Body of pancreas (tissue), 4 donors: ENCODE data around the gene PNKD. TPM values are rescaled to one million over a fixed set of nuclear protein-coding genes. Genes with fewer than 3 reads are reported as not detected.

ENCODE experiments used
- ATAC-seq: fragments of 150-250 bp; one replicate; pipeline ENCODE4 v1.9.1; 2016
- DNase-seq, 4 donors: peaks; one replicate each; pipeline ENCODE4 v3.0.0-alpha.2; 2019
- H3K27ac ChIP-seq, 4 donors: fragments of 200-600 bp; sonication (generic); 1 replicate in 3 of 4; 2 replicates in 1 of 4; pipeline versions ENCODE4 v1.5.1 to v1.6.1; 2016 to 2019; ENCODE audit warnings: mild to moderate bottlenecking in 1 of 4, mixed read lengths in 1 of 4, moderate library complexity in 1 of 4
- H3K27me3 ChIP-seq, 2 donors: fragments of 200-600 bp; sonication (generic); one replicate each; pipeline ENCODE4 v1.6.0; 2016; ENCODE audit warnings: mild to moderate bottlenecking in 1 of 2
- H3K36me3 ChIP-seq, 2 donors: fragments of 200-600 bp; sonication (generic); replicated peaks in 1 of 2; 2 replicates each; pipeline ENCODE4 v1.5.1; 2016; ENCODE audit warnings: low read depth in 2 of 2; ENCODE audit not compliant: insufficient read depth in 1 of 2
- H3K4me1 ChIP-seq: fragments of 200-600 bp; sonication (generic); one replicate; pipeline ENCODE4 v1.6.0; 2016
- H3K4me3 ChIP-seq, 2 donors: fragments of 200-600 bp; sonication (generic); 1 replicate in 1 of 2; 2 replicates in 1 of 2; pipeline ENCODE4 v1.5.1; 2016 to 2019
- H3K9me3 ChIP-seq, 3 donors: fragments of 200-600 bp; sonication (generic); 1 replicate in 2 of 3; 2 replicates in 1 of 3; pipeline ENCODE4 v1.5.1; 2016
- POLR2A ChIP-seq, 3 donors: fragments of 450-650 bp; IDR thresholded peaks; one replicate each; pipeline ENCODE4 v1.6.1; 2016; ENCODE audit warnings: antibody characterized with exemption in 3 of 3, mild to moderate bottlenecking in 2 of 3
- WGBS, 2 donors: methylation state at CpG; one replicate each; pipeline ENCODE4 v1.1.5; 2017; 5-methylcytosine and 5-hydroxymethylcytosine counted together
- intact Hi-C: fragments of 100-400 bp; cut with DNase I; formaldehyde crosslinking; loops from one replicate; pipeline ENCODE4 v1.15.1; 2023
- total RNA-seq, 2 donors: library from RNA; depleted of rRNA; stranded (reverse); fragments of >200 nt; gene quantifications; one replicate each; pipeline ENCODE4 v1.1.0, GENCODE V29; 2016
- TF ChIP-seq, protein P1 (sequence below), 7 experiments: fragments of 450-650 bp in 4 of 7; fragments of 200-600 bp in 3 of 7; sonication (generic) in 3 of 7; IDR thresholded peaks; one replicate each; pipeline ENCODE4 v1.5.1; 2016 to 2019; ENCODE audit warnings: antibody characterized with exemption in 7 of 7

Gene PNKD
- total RNA-seq, 2 donors from 2014 or later: 17.1 to 21.3 TPM

DNA sequence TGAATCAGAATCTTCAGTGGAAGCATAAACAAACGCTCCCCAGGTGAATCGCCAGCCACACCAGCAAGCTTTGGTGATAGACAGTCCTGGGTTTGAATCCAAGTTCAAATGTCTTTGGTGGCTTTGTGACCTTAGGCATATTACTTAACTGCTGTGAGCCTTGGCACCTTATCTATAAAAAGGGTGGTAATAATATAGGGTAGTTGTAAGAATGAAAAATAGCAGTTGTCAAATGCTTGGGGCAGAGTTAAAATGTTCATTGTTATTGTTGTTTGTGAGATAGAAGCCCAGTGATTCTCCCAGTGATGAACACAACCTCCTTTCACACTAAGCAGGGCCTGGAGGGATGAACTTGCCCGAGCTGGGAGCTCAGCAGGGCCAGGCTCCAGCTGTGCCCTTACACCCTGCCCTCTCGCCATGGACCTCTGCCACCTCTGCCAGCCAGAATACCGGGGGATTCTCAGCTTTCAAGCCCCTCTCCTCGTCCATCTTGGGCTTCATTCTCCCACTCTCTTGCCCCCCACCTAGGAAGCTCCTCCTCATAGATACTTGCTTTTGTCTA lies 28.1 kb downstream of the PNKD start:
- 49 to 63% methylated on average over 6 of the region's 6 CpGs for WGBS, 2 donors
- Histone ChIP-seq H3K4me3 (no peak overlapping the region), H3K36me3 (no peaks in the 10 kb centered on the region), H3K27ac (peak overlapping the region; percentile 40 to 98 (median 56)), H3K4me1 (peaks cover 61% of the 10 kb centered on the region), H3K27me3 (no peaks in the 10 kb centered on the region), H3K9me3 (no peaks in the 10 kb centered on the region)
- ATAC-seq: no peak
- TF ChIP-seq, protein P1, sequence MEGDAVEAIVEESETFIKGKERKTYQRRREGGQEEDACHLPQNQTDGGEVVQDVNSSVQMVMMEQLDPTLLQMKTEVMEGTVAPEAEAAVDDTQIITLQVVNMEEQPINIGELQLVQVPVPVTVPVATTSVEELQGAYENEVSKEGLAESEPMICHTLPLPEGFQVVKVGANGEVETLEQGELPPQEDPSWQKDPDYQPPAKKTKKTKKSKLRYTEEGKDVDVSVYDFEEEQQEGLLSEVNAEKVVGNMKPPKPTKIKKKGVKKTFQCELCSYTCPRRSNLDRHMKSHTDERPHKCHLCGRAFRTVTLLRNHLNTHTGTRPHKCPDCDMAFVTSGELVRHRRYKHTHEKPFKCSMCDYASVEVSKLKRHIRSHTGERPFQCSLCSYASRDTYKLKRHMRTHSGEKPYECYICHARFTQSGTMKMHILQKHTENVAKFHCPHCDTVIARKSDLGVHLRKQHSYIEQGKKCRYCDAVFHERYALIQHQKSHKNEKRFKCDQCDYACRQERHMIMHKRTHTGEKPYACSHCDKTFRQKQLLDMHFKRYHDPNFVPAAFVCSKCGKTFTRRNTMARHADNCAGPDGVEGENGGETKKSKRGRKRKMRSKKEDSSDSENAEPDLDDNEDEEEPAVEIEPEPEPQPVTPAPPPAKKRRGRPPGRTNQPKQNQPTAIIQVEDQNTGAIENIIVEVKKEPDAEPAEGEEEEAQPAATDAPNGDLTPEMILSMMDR (IDR thresholded peaks at IDR 0.05): no peak
- no peak for TF ChIP-seq POLR2A (IDR thresholded peaks at IDR 0.05)
- no peak for DNase-seq
- intact Hi-C loops: no loop called here

DNA sequence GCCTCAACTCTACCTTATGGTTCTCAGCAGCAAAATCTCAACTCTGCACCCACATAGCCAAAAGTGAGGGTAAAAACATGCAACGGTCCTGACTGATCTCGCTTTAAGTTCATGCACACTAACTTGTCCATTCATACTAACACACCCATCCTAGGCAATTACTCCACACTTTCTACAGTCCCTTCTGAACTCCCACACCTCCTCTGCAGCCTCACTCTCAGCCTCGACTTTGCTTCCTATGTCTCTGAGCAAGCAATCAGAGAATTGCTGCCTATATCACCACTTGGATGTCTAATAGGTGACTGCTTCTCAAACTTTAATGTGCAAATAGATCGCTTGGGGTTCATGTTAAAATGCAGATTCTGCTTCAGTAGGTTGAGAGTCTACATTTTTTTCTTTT lies 29.8 kb downstream of the PNKD start:
- TF ChIP-seq, protein P1 (IDR thresholded peaks at IDR 0.05): no peak
- no peak for TF ChIP-seq POLR2A (IDR thresholded peaks at IDR 0.05)
- DNase-seq: no peak
- intact Hi-C loops: loop anchor here (5.0 kb wide), 2 partner anchors 57 to 92 kb away; partner anchors contain the start of gene CATIP
- Histone ChIP-seq H3K9me3 (no peaks in the 10 kb centered on the region), H3K27ac (no peak overlapping the region), H3K27me3 (no peaks in the 10 kb centered on the region), H3K4me3 (no peak overlapping the region), H3K4me1 (peaks cover 44% of the 10 kb centered on the region), H3K36me3 (no peaks in the 10 kb centered on the region)
- ATAC-seq: no peak
- 75 to 91% methylated on average over 4 of the region's 4 CpGs for WGBS, 2 donors

DNA sequence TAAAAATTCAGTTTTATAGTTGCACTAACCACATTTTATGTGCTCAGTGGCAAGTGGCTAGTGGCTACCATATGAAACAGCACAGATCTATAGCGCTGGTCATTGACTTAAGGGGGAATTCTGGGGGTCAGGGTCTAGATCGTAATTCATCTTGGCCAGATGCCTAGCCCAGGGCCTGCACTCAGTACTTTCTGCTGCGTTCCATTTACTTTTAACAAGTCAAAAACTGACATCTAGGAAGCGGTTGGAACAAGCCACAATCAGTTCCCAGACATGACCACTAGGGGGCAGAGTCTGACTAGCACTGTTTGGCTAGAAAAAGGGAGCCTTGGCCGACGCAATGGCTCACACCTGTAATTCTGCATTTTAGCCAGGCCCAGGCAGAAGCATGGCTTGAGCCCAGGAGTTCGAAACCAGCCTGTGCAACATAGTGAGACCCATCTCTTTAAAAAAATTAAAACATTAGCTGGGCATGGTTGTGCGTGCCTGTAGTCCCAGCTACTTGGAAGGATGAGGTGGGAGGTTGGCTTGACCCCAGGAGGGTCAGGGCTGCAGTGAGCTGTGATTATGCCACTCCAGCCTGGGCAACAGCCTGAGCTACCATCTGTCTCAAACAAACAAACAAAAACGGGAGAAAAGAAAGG lies 31.0 kb downstream of the PNKD start:
- TF ChIP-seq, protein P1 (IDR thresholded peaks at IDR 0.05): peak; percentile 83 to 98 (median 98)
- no peak for TF ChIP-seq POLR2A (IDR thresholded peaks at IDR 0.05)
- Histone ChIP-seq H3K9me3 (no peaks in the 10 kb centered on the region), H3K4me3 (no peak overlapping the region), H3K4me1 (peaks cover 37% of the 10 kb centered on the region), H3K27me3 (no peaks in the 10 kb centered on the region), H3K27ac (peak overlapping the region in 2 of 4 donors; percentile 19 to 58), H3K36me3 (no peaks in the 10 kb centered on the region)
- peak; percentile 92 to 94 (median 93) for DNase-seq
- peak; percentile 96 for ATAC-seq
- intact Hi-C loops: loop anchor here (5.0 kb wide), 2 partner anchors 56 to 91 kb away; partner anchors contain the start of gene CATIP
- WGBS, 2 donors: 1 to 3% methylated on average over 9 of the region's 9 CpGs

DNA sequence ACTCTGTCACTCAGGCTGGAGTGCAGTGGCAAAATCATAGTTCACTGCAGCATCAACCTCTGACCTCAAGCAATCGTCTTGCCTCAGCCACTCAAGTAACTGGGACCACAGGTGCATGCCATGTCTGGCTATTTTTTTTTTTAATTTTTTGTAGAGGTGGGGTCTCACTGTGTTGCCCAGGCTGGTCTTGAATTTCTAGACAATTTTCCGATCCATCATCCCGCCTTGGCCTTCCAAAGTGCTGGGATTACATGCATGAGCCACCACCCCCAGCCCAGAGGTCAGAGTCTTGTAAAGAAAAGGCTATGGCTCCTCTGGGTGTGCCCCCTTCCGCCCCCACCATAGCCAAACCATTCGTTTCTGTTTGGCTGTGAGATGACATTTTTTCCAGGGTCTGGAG lies 35.1 kb downstream of the PNKD start:
- intact Hi-C loops: no loop called here
- TF ChIP-seq POLR2A (IDR thresholded peaks at IDR 0.05): no peak
- TF ChIP-seq, protein P1 (IDR thresholded peaks at IDR 0.05): no peak
- H3K27ac ChIP-seq: no peak overlapping the region
- WGBS, 2 donors: 72 to 83% methylated on average over 5 of the region's 5 CpGs
- no peaks in the 10 kb centered on the region for H3K36me3 ChIP-seq
- no peaks in the 10 kb centered on the region for H3K27me3 ChIP-seq
- ATAC-seq (no peak), DNase-seq (no peak)
- H3K4me1 ChIP-seq: peaks cover 19% of the 10 kb centered on the region
- no peaks in the 10 kb centered on the region for H3K9me3 ChIP-seq
- H3K4me3 ChIP-seq: no peak overlapping the region
